Uterus (tissue), 2 donors: ENCODE measurements around the gene DBNL.

Experiments
- POLR2A ChIP-seq, 2 donors: fragments of 450-650 bp; IDR thresholded peaks; one replicate each; pipeline ENCODE4 v1.6.1; 2016; ENCODE audit warnings: antibody characterized with exemption in 2 of 2, mild to moderate bottlenecking in 1 of 2, moderate library complexity in 1 of 2
- TF ChIP-seq, protein P1 (sequence below), 4 experiments: fragments of 200-600 bp in 2 of 4; fragments of 450-650 bp in 2 of 4; sonication (generic) in 2 of 4; IDR thresholded peaks; one replicate each; pipeline ENCODE4 v1.5.1; 2016 to 2019; ENCODE audit warnings: antibody characterized with exemption in 4 of 4, mild to moderate bottlenecking in 2 of 4, moderate library complexity in 1 of 4

DNA sequence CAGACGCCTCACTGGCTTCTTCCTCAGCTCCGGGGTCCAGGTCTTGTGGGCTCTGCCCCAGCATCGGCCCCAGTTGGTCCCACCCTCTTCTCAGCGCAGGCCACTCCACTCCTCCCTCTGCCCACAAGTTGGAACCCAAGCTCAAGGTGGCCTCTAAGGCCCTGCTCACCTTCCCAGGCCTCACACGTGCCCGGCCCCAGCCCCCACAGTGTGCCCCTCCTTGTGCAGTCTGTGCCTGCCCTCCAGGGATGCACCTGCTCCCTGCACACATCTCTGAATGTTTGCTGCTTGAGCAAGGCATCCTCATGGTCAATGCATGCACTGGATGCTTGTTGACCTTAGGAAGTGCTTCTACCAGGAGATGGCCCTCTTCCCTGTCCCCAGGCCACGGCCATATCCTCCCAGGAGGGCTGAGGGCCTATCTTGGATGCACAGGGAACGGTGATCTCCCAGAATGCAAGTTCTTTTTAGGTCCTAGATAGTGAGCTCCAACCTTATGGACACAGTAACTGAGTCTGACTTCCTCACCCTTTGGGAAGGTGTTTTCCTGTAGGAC lies 51.9 kb downstream of the DBNL start:
- TF ChIP-seq, protein P1, sequence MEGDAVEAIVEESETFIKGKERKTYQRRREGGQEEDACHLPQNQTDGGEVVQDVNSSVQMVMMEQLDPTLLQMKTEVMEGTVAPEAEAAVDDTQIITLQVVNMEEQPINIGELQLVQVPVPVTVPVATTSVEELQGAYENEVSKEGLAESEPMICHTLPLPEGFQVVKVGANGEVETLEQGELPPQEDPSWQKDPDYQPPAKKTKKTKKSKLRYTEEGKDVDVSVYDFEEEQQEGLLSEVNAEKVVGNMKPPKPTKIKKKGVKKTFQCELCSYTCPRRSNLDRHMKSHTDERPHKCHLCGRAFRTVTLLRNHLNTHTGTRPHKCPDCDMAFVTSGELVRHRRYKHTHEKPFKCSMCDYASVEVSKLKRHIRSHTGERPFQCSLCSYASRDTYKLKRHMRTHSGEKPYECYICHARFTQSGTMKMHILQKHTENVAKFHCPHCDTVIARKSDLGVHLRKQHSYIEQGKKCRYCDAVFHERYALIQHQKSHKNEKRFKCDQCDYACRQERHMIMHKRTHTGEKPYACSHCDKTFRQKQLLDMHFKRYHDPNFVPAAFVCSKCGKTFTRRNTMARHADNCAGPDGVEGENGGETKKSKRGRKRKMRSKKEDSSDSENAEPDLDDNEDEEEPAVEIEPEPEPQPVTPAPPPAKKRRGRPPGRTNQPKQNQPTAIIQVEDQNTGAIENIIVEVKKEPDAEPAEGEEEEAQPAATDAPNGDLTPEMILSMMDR (IDR thresholded peaks at IDR 0.05) = no peak
- no peak for TF ChIP-seq POLR2A (IDR thresholded peaks at IDR 0.05)
